ENCODE results near the gene DEFB132. TPM values are rescaled to one million over a fixed set of nuclear protein-coding genes. Genes with fewer than 3 reads are reported as not detected.

DEFB132 gene
- total and polyA plus RNA-seq, 2 of the 13 experiments (the other 11 are each of a cell fraction or from before 2014, with no cell fraction given): not detected

DNA sequence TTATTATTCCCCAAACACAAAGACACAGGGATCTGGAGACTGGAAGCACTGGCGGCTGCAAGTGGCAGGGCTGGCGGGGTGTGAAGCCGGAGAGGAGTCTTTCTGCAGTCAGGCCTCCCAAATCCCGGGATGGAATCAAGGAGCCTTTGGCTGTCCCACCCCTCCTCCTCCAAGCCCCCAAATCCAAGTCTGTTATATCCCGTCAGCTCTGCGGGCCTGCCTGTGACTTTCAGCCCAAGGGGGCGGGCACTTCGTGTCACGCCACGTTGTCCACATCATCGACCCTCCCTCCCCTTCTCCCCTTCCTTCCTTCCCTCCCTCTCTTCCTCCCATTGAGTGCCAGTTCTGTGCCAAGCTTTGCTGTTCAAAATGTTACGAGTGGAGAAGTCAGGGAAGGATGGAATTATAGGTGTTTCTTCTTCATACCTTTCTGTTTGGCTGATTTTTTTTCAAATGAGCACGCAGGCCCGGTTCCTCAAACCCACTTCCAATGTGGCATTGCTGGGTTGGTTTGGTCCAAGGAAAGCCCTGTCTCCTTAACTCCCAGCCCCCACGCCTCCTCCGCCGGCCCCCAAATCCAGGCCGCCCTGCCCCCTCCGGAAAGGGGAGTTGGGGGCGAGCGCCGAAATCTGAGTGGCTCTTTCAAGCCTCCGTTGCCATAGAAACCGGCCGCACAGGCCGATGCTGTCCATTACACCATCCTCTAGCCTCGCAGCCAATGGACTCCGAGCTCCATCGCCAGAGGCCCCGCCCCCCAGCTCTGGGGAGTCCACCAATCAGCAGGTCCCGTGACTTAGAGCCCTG lies 52.5 kb downstream of the DEFB132 start (continued):
- TF ChIP-seq, protein P1, sequence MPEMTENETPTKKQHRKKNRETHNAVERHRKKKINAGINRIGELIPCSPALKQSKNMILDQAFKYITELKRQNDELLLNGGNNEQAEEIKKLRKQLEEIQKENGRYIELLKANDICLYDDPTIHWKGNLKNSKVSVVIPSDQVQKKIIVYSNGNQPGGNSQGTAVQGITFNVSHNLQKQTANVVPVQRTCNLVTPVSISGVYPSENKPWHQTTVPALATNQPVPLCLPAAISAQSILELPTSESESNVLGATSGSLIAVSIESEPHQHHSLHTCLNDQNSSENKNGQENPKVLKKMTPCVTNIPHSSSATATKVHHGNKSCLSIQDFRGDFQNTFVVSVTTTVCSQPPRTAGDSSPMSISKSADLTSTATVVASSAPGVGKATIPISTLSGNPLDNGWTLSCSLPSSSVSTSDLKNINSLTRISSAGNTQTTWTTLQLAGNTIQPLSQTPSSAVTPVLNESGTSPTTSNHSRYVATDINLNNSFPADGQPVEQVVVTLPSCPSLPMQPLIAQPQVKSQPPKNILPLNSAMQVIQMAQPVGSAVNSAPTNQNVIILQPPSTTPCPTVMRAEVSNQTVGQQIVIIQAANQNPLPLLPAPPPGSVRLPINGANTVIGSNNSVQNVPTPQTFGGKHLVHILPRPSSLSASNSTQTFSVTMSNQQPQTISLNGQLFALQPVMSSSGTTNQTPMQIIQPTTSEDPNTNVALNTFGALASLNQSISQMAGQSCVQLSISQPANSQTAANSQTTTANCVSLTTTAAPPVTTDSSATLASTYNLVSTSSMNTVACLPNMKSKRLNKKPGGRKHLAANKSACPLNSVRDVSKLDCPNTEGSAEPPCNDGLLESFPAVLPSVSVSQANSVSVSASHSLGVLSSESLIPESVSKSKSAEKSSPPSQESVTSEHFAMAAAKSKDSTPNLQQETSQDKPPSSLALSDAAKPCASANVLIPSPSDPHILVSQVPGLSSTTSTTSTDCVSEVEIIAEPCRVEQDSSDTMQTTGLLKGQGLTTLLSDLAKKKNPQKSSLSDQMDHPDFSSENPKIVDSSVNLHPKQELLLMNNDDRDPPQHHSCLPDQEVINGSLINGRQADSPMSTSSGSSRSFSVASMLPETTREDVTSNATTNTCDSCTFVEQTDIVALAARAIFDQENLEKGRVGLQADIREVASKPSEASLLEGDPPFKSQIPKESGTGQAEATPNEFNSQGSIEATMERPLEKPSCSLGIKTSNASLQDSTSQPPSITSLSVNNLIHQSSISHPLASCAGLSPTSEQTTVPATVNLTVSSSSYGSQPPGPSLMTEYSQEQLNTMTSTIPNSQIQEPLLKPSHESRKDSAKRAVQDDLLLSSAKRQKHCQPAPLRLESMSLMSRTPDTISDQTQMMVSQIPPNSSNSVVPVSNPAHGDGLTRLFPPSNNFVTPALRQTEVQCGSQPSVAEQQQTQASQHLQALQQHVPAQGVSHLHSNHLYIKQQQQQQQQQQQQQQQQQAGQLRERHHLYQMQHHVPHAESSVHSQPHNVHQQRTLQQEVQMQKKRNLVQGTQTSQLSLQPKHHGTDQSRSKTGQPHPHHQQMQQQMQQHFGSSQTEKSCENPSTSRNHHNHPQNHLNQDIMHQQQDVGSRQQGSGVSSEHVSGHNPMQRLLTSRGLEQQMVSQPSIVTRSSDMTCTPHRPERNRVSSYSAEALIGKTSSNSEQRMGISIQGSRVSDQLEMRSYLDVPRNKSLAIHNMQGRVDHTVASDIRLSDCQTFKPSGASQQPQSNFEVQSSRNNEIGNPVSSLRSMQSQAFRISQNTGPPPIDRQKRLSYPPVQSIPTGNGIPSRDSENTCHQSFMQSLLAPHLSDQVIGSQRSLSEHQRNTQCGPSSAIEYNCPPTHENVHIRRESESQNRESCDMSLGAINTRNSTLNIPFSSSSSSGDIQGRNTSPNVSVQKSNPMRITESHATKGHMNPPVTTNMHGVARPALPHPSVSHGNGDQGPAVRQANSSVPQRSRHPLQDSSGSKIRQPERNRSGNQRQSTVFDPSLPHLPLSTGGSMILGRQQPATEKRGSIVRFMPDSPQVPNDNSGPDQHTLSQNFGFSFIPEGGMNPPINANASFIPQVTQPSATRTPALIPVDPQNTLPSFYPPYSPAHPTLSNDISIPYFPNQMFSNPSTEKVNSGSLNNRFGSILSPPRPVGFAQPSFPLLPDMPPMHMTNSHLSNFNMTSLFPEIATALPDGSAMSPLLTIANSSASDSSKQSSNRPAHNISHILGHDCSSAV (CRISPR knock-in tag; IDR thresholded peaks at IDR 0.05; ENCODE audit: borderline replicate concordance): no peak
- TF ChIP-seq GATAD2A (CRISPR knock-in tag; IDR thresholded peaks at IDR 0.05): 0 out of 2 replicates have a peak, but pooled peaks have one; percentile 7
- TF ChIP-seq ZBTB7A (CRISPR knock-in tag; IDR thresholded peaks at IDR 0.05): no peak
- no peak for TF ChIP-seq FOXK2 (IDR thresholded peaks at IDR 0.05)
- TF ChIP-seq, protein P2, sequence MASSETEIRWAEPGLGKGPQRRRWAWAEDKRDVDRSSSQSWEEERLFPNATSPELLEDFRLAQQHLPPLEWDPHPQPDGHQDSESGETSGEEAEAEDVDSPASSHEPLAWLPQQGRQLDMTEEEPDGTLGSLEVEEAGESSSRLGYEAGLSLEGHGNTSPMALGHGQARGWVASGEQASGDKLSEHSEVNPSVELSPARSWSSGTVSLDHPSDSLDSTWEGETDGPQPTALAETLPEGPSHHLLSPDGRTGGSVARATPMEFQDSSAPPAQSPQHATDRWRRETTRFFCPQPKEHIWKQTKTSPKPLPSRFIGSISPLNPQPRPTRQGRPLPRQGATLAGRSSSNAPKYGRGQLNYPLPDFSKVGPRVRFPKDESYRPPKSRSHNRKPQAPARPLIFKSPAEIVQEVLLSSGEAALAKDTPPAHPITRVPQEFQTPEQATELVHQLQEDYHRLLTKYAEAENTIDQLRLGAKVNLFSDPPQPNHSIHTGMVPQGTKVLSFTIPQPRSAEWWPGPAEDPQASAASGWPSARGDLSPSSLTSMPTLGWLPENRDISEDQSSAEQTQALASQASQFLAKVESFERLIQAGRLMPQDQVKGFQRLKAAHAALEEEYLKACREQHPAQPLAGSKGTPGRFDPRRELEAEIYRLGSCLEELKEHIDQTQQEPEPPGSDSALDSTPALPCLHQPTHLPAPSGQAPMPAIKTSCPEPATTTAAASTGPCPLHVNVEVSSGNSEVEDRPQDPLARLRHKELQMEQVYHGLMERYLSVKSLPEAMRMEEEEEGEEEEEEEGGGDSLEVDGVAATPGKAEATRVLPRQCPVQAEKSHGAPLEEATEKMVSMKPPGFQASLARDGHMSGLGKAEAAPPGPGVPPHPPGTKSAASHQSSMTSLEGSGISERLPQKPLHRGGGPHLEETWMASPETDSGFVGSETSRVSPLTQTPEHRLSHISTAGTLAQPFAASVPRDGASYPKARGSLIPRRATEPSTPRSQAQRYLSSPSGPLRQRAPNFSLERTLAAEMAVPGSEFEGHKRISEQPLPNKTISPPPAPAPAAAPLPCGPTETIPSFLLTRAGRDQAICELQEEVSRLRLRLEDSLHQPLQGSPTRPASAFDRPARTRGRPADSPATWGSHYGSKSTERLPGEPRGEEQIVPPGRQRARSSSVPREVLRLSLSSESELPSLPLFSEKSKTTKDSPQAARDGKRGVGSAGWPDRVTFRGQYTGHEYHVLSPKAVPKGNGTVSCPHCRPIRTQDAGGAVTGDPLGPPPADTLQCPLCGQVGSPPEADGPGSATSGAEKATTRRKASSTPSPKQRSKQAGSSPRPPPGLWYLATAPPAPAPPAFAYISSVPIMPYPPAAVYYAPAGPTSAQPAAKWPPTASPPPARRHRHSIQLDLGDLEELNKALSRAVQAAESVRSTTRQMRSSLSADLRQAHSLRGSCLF (CRISPR knock-in tag; IDR thresholded peaks at IDR 0.05; ENCODE audit: borderline replicate concordance): no peak
- no peak for TF ChIP-seq HMG20B (CRISPR knock-in tag; conservative IDR thresholded peaks at IDR 0.05)
- peak; percentile 30; the same call in 1 of the 2 replicates for TF ChIP-seq GZF1 (CRISPR knock-in tag; IDR thresholded peaks at IDR 0.05)
- 0 out of 2 replicates have a peak, but pooled peaks have one; percentile 94 for TF ChIP-seq ZNF678 (CRISPR knock-in tag; IDR thresholded peaks at IDR 0.05)
- TF ChIP-seq EEA1 (CRISPR knock-in tag; IDR thresholded peaks at IDR 0.05; ENCODE audit: borderline replicate concordance): no peak
- TF ChIP-seq, protein P3, sequence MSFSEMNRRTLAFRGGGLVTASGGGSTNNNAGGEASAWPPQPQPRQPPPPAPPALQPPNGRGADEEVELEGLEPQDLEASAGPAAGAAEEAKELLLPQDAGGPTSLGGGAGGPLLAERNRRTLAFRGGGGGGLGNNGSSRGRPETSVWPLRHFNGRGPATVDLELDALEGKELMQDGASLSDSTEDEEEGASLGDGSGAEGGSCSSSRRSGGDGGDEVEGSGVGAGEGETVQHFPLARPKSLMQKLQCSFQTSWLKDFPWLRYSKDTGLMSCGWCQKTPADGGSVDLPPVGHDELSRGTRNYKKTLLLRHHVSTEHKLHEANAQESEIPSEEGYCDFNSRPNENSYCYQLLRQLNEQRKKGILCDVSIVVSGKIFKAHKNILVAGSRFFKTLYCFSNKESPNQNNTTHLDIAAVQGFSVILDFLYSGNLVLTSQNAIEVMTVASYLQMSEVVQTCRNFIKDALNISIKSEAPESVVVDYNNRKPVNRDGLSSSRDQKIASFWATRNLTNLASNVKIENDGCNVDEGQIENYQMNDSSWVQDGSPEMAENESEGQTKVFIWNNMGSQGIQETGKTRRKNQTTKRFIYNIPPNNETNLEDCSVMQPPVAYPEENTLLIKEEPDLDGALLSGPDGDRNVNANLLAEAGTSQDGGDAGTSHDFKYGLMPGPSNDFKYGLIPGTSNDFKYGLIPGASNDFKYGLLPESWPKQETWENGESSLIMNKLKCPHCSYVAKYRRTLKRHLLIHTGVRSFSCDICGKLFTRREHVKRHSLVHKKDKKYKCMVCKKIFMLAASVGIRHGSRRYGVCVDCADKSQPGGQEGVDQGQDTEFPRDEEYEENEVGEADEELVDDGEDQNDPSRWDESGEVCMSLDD (CRISPR knock-in tag; IDR thresholded peaks at IDR 0.05; ENCODE audit: borderline replicate concordance): no peak
- TF ChIP-seq KDM5A (IDR thresholded peaks at IDR 0.05; ENCODE audit: borderline replicate concordance, low read length): no peak

All from HepG2 (cell line).